GM18508 (cell line): ENCODE data around the gene MOB1B.

Experiments used
- ATAC-seq: cut with Tn5 transposase; IDR thresholded peaks from one replicate; pipeline ENCODE4 v1.9.1; 2021; ENCODE audit warnings: moderate number of reproducible peaks; ENCODE audit not compliant: insufficient read depth, unreplicated experiment

MOB1B gene

GRCh38 chr4:70914000-70914399, 11.8 kb downstream of the MOB1B start:
- ATAC-seq: no peak

- no peak for ATAC-seq
These were observed 12.5 kb downstream of the MOB1B start for GRCh38 chr4:70914631-70915030.

GRCh38 chr4:70915036-70915815, 13.1 kb downstream of the MOB1B start:
- ATAC-seq: no peak

- ATAC-seq: no peak
These were observed 13.8 kb downstream of the MOB1B start for GRCh38 chr4:70915874-70916559.

- ATAC-seq: no peak
These were observed 18.4 kb downstream of the MOB1B start for GRCh38 chr4:70920592-70920991.

- ATAC-seq: no peak
These were observed 23.2 kb downstream of the MOB1B start for GRCh38 chr4:70925418-70925817.

GRCh38 chr4:70925899-70926635, 23.9 kb downstream of the MOB1B start:
- peak; percentile 88 for ATAC-seq

GRCh38 chr4:70927502-70928137, 25.5 kb downstream of the MOB1B start:
- ATAC-seq: no peak

GRCh38 chr4:70930530-70931256, 28.5 kb downstream of the MOB1B start:
- no peak for ATAC-seq

GRCh38 chr4:70931347-70931746, 29.2 kb downstream of the MOB1B start:
- no peak for ATAC-seq

- no peak for ATAC-seq
These were observed 30.8 kb downstream of the MOB1B start for GRCh38 chr4:70932984-70933383.

GRCh38 chr4:70935038-70935695, 33.0 kb downstream of the MOB1B start:
- no peak for ATAC-seq

GRCh38 chr4:70936200-70936787, 34.1 kb downstream of the MOB1B start:
- no peak for ATAC-seq

- ATAC-seq: no peak
These were observed 35.9 kb downstream of the MOB1B start for GRCh38 chr4:70938086-70938485.

- ATAC-seq: no peak
These were observed 38.0 kb downstream of the MOB1B start for GRCh38 chr4:70940134-70940533.

- ATAC-seq: no peak
These were observed 40.9 kb downstream of the MOB1B start for GRCh38 chr4:70943114-70943513.

GRCh38 chr4:70945046-70945445, 42.9 kb downstream of the MOB1B start:
- no peak for ATAC-seq

GRCh38 chr4:70945452-70946055, 43.4 kb downstream of the MOB1B start:
- ATAC-seq: no peak

GRCh38 chr4:70946939-70947338, 44.8 kb downstream of the MOB1B start:
- no peak for ATAC-seq
